HG03565 (cell line): ENCODE measurements around the gene PRAC2.

ENCODE experiments used
- ATAC-seq: cut with Tn5 transposase; IDR thresholded peaks from one replicate; pipeline ENCODE4 v1.9.1; 2021; ENCODE audit warnings: mild to moderate bottlenecking, moderate library complexity; ENCODE audit not compliant: unreplicated experiment

Gene PRAC2

DNA sequence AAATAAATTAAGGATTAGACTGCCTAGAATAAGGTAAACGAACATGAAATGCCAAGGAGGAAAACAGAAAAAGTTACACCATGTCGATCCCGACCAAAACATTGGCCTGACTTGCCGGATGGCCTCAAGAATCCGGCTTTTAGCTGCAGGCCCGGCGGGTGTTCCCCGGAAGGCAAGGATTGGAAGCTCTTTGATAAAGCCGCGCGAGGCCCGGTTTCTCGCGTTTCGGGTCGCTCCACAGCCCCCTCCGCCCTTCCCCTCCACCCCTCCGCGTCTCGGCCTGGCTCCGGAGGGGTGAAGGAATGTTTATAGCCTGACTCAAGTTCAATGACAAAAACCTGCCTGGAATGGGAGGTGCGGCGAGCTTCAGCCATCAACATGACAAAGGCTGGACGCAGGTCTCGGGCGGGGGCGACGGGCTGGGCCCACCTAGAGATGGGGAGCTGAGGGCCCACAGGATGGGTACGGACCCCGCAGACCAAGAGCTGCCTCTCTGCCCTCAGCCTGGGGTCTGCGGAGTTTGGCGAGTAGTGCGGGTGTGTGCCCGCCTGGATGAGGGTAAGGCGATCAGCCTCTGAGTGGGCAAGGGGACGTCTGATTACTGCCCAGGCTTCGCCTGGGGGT lies 3.2 kb upstream of the PRAC2 start:
- no peak for ATAC-seq

DNA sequence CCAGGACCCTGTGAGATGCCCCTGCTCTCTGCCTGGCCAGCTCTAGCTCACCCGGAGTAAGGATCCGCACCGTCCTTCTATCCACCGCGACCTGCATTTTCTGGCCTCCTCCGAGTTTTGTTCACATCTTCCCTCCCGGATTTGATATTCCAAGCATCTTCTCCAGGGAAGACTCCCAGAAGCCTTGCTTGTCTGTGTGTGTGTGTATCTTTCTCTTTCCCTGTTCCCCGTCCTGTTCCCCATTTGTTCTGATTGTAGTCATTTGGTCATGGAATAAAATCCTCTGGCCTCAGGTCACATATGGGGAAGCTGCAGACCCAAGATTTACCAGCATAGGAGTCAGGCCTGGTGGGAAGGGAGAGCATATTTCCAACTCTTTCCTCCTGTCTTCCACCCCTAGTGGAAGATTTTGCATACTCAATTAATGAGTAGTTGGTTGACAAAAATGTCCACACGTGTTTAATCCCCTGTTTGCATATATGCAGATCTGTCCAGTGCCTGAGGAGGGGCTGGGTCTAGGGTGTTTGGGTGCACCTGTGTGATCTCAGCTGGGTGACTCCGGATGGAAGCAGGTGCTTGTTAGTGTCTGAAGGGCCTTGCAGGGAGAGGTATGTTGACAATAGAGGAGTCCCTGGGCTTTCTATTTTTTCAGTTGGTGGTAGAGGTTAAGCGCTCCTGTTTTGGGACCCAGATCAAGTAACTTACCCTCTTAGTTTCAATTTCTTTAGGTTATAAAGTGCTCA lies 2.5 kb upstream of the PRAC2 start:
- ATAC-seq = no peak

DNA sequence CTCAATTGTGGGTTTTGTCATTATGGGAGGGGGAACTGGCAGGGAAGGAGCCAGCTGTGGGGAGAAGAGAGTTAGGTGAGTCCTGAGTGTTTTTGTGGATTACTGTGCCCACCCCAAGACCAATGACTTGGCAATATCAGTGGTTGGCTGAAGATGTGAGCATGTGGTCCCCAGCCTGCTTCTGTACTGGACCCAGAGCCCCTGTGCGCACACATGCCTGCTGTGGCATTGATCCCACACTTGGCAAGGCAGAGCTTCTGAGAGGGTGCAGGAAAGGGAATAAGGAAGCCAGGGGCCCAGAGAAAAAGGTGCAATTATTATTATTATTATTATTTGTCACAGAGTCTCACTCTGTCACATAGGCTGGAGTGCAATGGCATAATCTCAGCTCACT lies 2.0 kb upstream of the PRAC2 start:
- ATAC-seq = no peak

DNA sequence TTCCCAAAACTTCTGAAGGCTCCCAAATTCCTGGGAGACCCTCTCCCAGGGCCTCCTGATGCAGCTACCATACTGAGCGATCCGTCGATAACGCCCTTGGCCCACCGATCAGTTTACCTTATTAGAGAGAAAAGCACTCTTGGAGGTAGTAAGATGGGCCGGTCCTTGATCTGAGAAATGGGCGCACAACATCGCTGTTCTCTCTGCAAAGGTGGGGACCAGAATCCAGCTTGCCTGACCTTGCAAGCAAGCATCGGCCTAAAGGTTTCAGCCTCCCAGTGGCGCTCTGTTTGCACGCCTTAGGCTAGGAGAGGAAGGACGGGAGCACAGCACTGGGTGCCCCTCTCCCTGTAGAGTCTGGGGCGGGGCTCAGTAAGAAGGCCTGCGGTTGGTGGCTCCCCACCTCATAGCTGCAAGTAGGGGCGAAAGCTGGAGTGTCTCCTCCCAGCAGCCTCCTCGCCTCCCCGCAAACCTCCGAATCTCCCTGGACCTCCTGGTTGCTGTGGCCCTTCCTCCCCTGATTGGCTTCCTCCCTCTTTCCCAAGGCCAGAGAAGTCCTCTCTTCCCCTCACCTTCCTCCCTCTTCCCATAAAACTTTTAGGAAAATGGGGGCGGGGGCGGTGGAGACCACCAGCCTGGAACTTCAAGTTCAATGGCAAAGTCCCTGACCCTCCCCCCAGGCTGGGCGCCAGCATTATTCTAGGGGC lies 631 bp upstream of the PRAC2 start, which contains the start of gene PRAC1:
PRAC1 (minus strand) TSS at position 318 of the 707 bp plus-strand sequence; CDS start at position 192, 126 bp downstream.
- ATAC-seq = no peak

DNA sequence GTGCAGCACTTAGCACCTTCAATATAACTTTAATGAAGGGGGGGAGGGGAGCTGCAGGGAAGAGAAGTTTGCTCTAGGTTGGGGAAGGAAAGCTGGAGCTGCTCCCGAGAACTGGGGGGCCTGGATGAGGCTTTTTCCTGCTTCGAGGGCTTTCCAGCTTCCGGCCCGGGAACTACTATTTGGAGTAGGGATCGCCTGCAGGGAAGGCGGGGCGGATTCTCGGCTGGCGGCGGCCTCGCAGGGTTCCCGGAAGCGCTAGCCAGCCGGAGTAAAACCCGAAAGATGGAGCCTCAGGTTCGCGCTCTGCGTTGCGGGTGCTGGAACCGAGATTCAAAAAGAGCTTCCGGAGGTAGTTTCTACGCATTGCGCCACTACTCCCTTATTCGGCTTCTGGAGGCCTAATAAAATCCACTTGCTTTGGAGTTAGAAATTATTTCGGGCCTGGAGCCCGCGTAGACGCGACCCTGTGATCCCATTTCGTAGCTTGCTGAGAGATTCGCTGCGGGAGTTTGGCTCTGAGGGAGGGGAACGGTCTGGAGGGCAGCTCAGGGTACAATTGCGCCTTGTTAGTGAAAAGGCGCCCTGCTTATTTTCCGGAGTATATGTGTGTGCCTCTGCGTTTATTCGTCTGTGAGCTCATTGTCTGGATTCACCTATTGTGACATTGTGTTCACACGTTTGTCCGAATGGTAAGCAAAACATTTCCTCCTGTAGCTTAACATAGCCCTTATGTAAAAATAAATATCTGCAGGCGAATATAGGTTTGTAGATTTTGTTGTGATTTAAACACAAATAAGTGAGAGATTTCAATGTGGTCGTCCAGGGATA lies 652 bp downstream of the PRAC2 start:
- ATAC-seq = no peak

DNA sequence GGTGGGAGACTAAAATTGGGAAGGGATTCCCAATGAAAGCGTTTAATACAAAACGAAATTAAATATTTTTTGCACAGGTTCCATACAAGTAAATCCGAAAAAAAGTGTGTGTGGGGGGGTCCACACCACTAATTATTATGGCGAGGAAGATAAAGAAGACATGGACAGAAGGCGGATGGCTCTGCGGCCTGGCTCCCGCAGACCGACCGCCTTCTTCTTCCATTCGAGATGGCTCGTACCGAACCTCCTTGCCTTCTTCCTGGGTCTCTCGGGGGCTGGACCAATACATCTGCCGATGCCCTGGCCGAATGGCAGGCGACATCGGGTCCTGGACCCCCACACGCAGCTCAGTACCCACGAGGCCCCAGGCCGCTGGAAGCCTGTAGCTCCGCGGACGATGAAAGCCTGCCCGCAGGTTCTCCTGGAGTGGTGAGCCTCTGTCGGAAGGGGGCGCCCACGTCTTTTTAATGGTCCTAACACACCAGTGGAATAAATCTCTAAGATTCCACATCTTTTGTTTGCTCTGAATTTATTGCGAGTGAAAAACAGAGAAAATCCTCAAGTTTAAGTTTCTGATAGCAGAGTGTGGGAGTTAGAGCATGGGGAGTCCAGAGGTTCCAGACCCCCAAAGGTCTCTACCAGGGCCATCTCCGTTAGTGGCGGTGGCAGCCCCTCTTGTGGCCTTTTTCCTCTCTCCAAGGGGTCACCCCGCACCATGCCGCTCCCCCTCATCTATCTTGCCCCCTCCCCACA lies 1.4 kb downstream of the PRAC2 start:
- ATAC-seq = no peak

DNA sequence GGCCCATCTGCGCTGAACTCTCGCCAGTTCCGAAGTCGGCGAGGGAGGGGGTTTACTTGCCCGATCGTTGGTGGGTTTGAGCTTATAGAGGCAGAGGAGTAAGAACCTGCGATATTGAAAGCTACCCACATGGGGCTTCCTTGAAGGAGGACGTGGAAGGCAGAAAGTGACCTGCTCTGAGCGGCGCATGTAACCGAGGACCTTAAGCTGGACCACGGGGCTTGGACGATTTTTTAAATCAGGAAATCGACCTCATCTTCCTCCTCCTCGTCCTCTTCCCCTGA lies 2.0 kb downstream of the PRAC2 start:
- ATAC-seq = no peak

DNA sequence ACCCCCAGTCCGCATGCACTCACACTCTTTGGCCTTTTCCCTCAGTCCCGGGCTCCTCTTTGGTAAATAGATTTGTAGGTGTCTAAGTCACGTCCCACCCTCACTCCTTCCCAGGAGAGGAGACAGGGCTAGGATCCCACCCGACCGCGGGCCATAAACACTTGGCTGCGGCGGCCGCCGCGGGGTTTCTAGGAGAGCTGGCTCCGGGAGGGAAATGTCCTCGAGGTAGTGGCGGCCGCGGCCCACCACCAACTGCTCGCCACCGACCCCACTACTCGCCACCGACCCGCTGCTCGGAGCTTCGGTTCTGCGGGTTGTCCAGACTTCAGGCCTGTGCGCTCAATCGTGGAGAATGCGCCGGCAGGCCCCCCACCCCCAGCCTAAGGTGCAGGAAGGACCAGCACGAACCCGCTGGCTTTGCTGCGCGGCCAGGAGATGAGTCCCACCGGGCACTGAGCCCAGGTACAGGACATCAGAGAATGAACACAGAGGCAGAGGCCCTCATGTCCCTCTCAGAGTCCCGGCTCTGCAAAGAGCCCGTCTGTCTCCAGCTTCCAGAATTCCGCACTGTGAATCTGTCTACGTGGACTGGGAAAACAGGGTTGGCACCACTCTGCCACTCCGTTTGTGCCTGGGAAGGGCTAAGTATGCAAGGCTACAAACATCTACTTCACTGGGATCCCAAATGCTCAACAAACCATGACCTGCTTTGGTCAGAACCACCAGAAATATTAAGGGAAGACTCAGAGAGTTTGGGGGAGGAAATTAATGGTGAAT lies 2.5 kb downstream of the PRAC2 start:
- ATAC-seq = no peak

DNA sequence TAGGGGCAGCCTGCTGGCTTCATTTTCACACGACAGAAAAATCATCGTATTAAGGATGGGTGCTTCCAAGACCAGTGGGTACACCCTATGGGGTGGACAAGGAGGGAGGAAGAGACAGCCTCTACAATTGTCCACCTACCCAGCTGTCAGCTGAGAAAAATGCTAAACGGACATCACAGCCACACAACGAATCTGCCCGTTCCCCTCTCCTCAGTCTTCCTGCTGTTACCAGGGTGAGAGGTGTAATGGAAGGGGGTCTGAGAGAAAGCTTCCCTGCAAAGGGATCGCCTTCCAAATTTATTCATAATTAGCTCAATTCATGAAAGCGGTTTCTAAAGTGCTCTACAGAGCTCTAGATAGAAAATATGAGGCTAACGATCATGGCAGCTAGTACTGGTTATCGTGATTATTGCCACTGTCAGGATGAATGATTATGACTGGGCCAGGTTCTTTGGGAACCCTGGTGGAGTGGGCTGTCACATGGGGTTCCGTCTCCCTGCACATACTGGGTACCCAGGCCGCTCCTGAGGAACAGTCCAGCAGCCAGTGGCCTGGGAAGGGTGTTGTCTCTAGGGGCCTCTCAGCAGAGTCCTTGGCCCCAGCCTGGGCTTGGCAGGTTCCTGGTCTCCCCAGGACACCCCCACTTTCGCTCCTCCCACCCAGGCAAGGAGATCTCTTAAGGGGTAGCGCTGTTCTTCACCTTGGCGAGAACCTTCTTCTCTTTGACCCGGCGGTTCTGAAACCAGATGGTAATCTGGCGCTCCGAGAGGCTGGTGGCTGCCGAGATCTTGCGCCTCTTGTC lies 3.3 kb downstream of the PRAC2 start:
- ATAC-seq = no peak

DNA sequence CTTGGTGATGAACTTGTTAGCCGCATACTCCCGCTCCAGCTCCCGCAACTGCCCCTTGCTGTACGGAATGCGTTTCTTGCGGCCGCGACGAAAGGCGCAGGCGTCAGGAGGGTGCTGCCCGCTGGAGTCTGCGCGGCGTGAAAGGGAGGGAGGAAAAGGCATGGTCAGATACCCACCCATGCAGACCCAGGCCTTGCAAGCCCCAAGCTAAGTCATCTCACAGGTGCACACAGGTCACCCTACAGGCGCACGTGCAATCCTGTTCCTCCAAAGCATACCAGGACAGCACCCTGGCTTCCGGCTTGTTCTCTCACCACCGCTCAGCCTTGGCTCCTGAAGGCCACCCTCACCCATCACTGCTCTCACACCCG lies 3.9 kb downstream of the PRAC2 start:
- no peak for ATAC-seq

DNA sequence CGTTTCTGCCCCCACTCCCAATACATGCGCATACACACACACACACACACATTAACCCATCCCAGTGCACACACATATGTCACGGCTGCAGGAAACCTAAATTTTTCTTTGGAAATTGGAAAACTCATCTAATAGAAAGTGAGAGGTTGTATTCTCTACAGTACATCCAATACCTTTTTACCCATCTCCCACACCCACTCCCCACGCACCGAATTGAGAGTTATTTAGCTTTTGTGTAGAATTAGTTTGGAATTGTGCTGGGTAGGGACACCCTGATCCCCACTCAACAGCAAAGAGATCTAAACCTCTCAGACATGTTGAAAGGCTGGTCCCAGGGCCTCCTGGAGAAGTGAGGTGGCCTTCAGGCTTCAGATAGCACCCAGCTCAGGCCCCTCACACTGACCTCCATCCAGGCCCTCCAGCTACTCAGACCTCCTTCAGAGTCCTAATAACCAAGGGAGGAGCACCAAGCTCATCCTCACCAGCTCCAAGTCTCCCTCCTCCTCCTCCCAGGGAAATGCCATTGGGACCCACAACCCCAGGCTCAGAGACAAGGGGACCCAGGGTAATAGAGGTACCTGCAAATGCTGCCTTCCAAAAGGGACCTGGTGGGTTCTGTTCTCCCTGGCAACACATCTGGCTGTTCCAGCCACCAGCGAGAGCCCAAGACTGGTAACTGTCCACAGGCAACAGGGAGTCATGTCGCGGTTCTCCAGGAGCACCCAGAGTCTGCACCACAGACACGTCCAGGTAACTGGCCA lies 4.6 kb downstream of the PRAC2 start:
- no peak for ATAC-seq

DNA sequence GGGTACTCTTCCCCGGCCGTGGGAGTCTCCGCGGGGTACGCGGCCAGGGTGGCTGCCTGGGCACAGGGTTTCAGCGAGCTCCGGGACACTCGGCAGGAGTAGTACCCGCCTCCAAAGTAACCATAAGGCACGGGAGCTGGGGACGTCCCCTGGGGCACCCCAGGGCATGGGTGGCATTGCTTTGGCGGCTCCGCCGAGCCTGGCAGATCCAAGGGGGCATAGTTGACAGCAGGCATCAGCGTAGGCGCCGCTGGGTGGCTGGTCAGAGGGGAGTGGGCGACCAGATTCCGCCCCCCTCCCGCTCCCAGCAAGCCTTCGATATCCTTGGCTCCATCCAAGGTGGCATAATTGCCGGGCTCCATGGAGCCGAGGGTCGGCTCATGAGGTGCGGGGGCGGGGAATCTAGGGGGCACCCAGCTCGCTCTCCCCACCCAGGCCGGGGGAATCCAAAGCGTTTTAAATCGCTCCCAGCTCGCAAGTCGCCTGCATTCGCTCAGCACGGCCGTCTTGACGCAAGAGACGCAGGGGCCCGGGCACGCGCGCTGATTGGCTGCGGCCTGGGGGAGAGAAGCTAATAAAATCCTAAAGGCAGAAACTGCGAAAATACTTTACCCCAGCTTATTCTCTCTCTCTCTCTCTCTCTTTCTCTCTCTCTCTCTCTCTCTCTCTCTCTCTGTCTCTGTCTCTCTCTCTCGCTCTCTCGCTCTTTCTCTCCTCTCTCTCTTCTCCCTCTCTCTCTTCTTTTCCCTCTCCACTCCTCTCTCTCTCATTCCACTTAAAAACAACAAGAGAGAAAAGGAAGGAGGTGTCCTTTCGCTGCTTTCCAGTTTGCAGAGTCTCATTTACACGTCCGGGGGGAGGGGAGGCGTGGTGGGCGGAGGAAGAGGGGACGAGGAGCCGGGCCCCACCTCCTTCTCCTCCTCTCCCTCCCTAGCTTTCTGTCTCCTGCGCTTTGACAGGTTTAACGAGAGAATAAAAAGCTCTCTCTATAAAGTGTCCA lies 5.5 kb downstream of the PRAC2 start, which contains the start of gene HOXB13:
HOXB13 (minus strand) TSS at position 519 of the 1,000 bp plus-strand sequence; CDS start at position 362, 157 bp downstream.
- no peak for ATAC-seq

DNA sequence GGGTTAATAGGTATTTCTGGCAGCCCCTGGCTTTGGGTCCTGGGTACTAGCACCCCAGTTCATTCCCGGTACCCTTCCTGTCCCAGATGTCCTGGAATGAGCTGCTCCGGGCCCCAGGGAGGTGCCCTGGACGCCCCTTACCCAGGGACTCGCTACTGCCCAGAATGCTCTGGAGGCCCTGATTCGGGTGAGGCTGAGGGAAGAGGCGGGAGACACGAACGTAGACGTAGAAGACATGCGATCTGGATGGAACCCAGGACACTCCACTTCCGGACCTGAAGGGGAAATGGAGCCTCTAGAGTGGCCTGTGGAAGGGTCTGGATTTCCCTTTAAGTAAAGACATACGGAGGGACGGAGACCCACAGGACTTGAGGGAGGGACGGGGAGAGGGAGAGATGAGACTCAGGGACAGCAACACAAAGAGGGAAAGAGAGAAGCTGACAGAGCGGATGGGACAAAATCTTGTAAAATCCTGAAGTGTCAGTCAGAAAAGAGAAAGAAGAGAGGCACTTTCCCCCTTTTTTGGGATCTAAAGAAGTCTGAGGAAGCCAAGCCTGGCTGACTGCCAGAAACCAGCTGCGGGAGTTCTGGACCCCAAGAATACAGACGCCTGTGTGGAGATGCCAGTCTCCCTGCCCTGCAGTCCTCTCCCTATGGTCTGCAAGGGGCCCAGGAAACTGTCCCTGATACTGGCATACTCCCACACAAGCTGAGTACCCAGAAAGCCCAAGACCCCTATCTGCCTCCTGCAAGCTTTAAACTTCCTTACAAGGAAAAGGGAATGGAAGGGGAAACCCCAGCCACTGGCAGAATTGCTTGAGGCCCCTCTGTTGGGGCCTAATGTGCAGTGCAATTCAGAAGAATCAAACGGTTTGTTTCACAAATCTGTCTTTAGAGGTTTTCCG lies 6.6 kb downstream of the PRAC2 start:
- no peak for ATAC-seq

DNA sequence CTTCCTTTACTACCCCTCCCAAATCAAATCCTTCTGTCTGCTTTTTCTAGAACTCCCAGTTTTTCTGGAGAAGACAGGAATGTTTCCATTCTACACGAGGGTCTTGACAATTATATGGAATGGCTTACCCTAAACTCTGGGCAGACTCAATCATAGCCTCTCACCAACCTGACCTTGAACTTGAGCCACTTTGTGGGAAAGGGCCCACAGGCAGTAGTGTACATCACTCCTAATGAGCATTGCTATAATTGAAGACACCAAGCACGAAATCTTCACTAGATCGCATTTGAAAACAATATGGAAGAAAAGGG lies 7.2 kb downstream of the PRAC2 start:
- no peak for ATAC-seq

DNA sequence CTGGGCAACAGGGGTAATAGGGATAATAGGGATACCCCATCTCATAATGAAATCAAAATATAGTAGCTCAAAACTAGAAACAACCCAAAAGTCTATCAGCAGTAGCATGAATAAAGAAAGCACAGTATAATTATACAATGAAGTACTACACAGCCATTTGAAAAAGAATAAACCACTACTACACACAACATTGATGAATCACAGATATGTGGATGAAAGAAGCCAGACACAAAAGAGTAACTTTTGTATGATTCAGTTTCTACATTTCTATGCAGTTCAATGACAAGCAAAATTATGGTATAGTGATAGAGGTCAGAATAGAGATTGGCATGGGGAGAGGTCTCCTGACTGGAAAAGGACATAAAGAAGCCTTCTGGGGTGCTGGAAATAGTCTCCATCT lies 8.4 kb downstream of the PRAC2 start:
- ATAC-seq = no peak
